SK-N-MC (cell line): ENCODE results near the gene GNAO1.

Source experiments
- DNase-seq: peaks from one replicate; pipeline ENCODE4 v3.0.0-alpha.2; 2011; ENCODE audit warnings: low read depth, low spot score
- H3K27ac ChIP-seq: fragments of 200-600 bp; sonication (generic); 2 replicates; pipeline ENCODE4 v1.5.1; 2016; ENCODE audit warnings: mixed run types
- H3K36me3 ChIP-seq: fragments of 200-600 bp; sonication (generic); 2 replicates; pipeline ENCODE4 v1.6.1; 2017; ENCODE audit warnings: antibody characterized with exemption, low read length, mixed read lengths; ENCODE audit not compliant: insufficient read depth
- H3K4me3 ChIP-seq: fragments of 200-600 bp; sonication (generic); 2 replicates; pipeline ENCODE4 v1.5.1; 2016
- H3K9ac ChIP-seq: fragments of 200-600 bp; sonication (generic); 2 replicates; pipeline ENCODE4 v1.8.0; 2017; ENCODE audit warnings: mixed run types, mixed read lengths; ENCODE audit not compliant: insufficient read length
- H3K9me3 ChIP-seq: fragments of 200-600 bp; sonication (generic); 2 replicates; pipeline ENCODE4 v1.6.1; 2017; ENCODE audit warnings: low read depth, mild to moderate bottlenecking, antibody characterized with exemption, low read length, moderate library complexity, mixed read lengths
- EZH2 ChIP-seq: fragments of 200-600 bp; sonication (generic); IDR thresholded peaks from one replicate; pipeline ENCODE4 v1.6.1; 2017; ENCODE audit warnings: antibody characterized with exemption
- FOXP2 ChIP-seq: optimal IDR thresholded peaks from 2 replicates; pipeline ENCODE3; 2011; ENCODE audit warnings: mild to moderate bottlenecking, moderate library complexity; ENCODE audit not compliant: insufficient read depth; ENCODE audit errors: extremely low read length, control extremely low read depth
- POLR2AphosphoS5 ChIP-seq: IDR thresholded peaks from 2 replicates; pipeline ENCODE4 v1.6.1; 2012; ENCODE audit warnings: mild to moderate bottlenecking, low read depth, low read length, borderline replicate concordance

GNAO1 gene

GRCh38 chr16:56340864-56341365 is 149.6 kb downstream of the GNAO1 start:
- Histone ChIP-seq H3K9me3 (no peaks in the 10 kb centered on the region), H3K36me3 (no peaks in the 10 kb centered on the region), H3K9ac (no peak overlapping the region), H3K27ac (no peak overlapping the region), H3K4me3 (no peak overlapping the region)
- DNase-seq: no peak
- no peak for TF ChIP-seq EZH2
- TF ChIP-seq FOXP2: no peak
- no peak for TF ChIP-seq POLR2AphosphoS5

GRCh38 chr16:56341656-56342399 is 150.5 kb downstream of the GNAO1 start:
- TF ChIP-seq EZH2 (no peak), POLR2AphosphoS5 (no peak), FOXP2 (no peak)
- Histone ChIP-seq H3K36me3 (no peaks in the 10 kb centered on the region), H3K9me3 (no peaks in the 10 kb centered on the region), H3K27ac (no peak overlapping the region), H3K9ac (no peak overlapping the region), H3K4me3 (no peak overlapping the region)
- no peak for DNase-seq

GRCh38 chr16:56343661-56344517 is 152.6 kb downstream of the GNAO1 start:
- Histone ChIP-seq H3K9ac (no peak overlapping the region), H3K36me3 (no peaks in the 10 kb centered on the region), H3K4me3 (no peak overlapping the region), H3K9me3 (no peaks in the 10 kb centered on the region), H3K27ac (no peak overlapping the region)
- DNase-seq: no peak
- no peak for TF ChIP-seq POLR2AphosphoS5
- TF ChIP-seq FOXP2: no peak
- TF ChIP-seq EZH2: no peak

GRCh38 chr16:56344518-56345405 is 153.5 kb downstream of the GNAO1 start:
- no peak overlapping the region for H3K27ac ChIP-seq
- H3K36me3 ChIP-seq: no peaks in the 10 kb centered on the region
- no peaks in the 10 kb centered on the region for H3K9me3 ChIP-seq
- H3K9ac ChIP-seq: no peak overlapping the region
- DNase-seq: no peak
- H3K4me3 ChIP-seq: no peak overlapping the region
- TF ChIP-seq POLR2AphosphoS5 (no peak), EZH2 (no peak), FOXP2 (no peak)

GRCh38 chr16:56345406-56346050 is 154.2 kb downstream of the GNAO1 start:
- TF ChIP-seq POLR2AphosphoS5: no peak
- no peak for TF ChIP-seq EZH2
- TF ChIP-seq FOXP2: no peak
- Histone ChIP-seq H3K4me3 (no peak overlapping the region), H3K9me3 (no peaks in the 10 kb centered on the region), H3K9ac (no peak overlapping the region), H3K36me3 (no peaks in the 10 kb centered on the region), H3K27ac (no peak overlapping the region)
- no peak for DNase-seq

- Histone ChIP-seq H3K9ac (no peak overlapping the region), H3K36me3 (no peaks in the 10 kb centered on the region), H3K9me3 (no peaks in the 10 kb centered on the region), H3K27ac (no peak overlapping the region), H3K4me3 (no peak overlapping the region)
- no peak for DNase-seq
- TF ChIP-seq POLR2AphosphoS5 (no peak), EZH2 (no peak), FOXP2 (no peak)
Observed at GRCh38 chr16:56346131-56346890, 155.0 kb downstream of the GNAO1 start.

- H3K36me3 ChIP-seq: no peaks in the 10 kb centered on the region
- no peak overlapping the region for H3K27ac ChIP-seq
- H3K4me3 ChIP-seq: no peak overlapping the region
- no peak overlapping the region for H3K9ac ChIP-seq
- no peaks in the 10 kb centered on the region for H3K9me3 ChIP-seq
- no peak for TF ChIP-seq FOXP2
- no peak for DNase-seq
Observed at GRCh38 chr16:56347166-56347565, 155.9 kb downstream of the GNAO1 start.
